Calu3 (cell line): Measurements from ENCODE around the gene TRIM63. TPM values are rescaled to one million over a fixed set of nuclear protein-coding genes. Genes with fewer than 3 reads are reported as not detected.

Experiments
- BruUV-seq: library from RNA; stranded (reverse); fragments of 400-500 nt; replicated peaks from 2 replicates; lab custom pipeline; 2021; lab: Mats Ljungman, UMichigan
- CTCF ChIA-PET: fragments of 300-600 bp; sonication (Branson Sonifier 250); formaldehyde crosslinking; loops from one replicate; lab custom pipeline; 2022; ENCODE audit warnings: antibody characterized with exemption; lab: Charles Lee
- DNase-seq: peaks from one replicate; pipeline ENCODE4 v3.0.0; 2022
- H3K27ac Mint-ChIP-seq: one replicate; pipeline ENCODE4 v1.8.0; 2022; ENCODE audit warnings: mixed read lengths; ENCODE audit not compliant: unreplicated experiment
- H3K27me3 Mint-ChIP-seq: one replicate; pipeline ENCODE4 v1.8.0; 2022; ENCODE audit warnings: mixed read lengths; ENCODE audit not compliant: unreplicated experiment
- H3K36me3 Mint-ChIP-seq: one replicate; pipeline ENCODE4 v1.8.0; 2022; ENCODE audit warnings: mild to moderate bottlenecking, moderate library complexity, mixed read lengths; ENCODE audit not compliant: insufficient read depth, unreplicated experiment
- H3K4me1 Mint-ChIP-seq: one replicate; pipeline ENCODE4 v1.8.0; 2022; ENCODE audit warnings: mild to moderate bottlenecking, low read depth, mixed read lengths; ENCODE audit not compliant: unreplicated experiment
- H3K4me3 Mint-ChIP-seq: one replicate; pipeline ENCODE4 v1.8.0; 2022; ENCODE audit warnings: mild to moderate bottlenecking, low read depth, moderate library complexity, mixed read lengths; ENCODE audit not compliant: unreplicated experiment
- H3K9me3 Mint-ChIP-seq: one replicate; pipeline ENCODE4 v1.8.0; 2022; ENCODE audit warnings: low read depth, mixed read lengths; ENCODE audit not compliant: unreplicated experiment
- intact Hi-C: fragments of 100-400 bp; cut with micrococcal nuclease; formaldehyde crosslinking; loops from one replicate; pipeline ENCODE4 v1.10.0; 2022; ENCODE audit not compliant: unreplicated experiment
- total RNA-seq: library from RNA; stranded (reverse); gene quantifications from 2 replicates; pipeline ENCODE4 v1.2.3, GENCODE V29; 2022
- TF ChIP-seq, protein P1 (sequence below): fragments of 200-600 bp; IDR thresholded peaks from one replicate; pipeline ENCODE4 v1.8.0; 2022; ENCODE audit warnings: antibody characterized with exemption; ENCODE audit not compliant: unreplicated experiment

The TRIM63 gene
- total RNA-seq, 1 experiment from 2014 or later: not detected

DNA sequence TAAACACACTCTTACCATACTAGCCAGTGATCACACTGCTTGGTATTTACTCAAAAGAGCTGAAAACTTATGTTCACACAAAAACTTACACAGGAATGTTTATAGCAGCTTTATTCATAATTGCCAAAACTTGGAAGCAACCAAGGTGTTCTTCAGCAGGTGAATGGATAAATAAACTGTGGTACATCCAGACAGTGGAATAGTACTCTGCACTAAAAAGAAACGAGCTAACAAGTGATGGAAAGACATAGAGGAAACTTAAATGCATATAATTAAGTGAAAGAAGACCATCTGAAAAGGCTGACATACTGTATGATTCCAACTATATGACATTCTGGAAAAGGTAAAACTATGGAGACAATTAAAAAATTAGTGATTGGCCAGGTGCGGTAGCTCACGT is 23.5 kb upstream of the TRIM63 start:
- TF ChIP-seq, protein P1, sequence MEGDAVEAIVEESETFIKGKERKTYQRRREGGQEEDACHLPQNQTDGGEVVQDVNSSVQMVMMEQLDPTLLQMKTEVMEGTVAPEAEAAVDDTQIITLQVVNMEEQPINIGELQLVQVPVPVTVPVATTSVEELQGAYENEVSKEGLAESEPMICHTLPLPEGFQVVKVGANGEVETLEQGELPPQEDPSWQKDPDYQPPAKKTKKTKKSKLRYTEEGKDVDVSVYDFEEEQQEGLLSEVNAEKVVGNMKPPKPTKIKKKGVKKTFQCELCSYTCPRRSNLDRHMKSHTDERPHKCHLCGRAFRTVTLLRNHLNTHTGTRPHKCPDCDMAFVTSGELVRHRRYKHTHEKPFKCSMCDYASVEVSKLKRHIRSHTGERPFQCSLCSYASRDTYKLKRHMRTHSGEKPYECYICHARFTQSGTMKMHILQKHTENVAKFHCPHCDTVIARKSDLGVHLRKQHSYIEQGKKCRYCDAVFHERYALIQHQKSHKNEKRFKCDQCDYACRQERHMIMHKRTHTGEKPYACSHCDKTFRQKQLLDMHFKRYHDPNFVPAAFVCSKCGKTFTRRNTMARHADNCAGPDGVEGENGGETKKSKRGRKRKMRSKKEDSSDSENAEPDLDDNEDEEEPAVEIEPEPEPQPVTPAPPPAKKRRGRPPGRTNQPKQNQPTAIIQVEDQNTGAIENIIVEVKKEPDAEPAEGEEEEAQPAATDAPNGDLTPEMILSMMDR: no peak
- Mint-ChIP-seq H3K4me1 (peaks cover 7% of the 10 kb centered on the region), H3K9me3 (no peaks in the 10 kb centered on the region), H3K4me3 (no peak overlapping the region), H3K27me3 (peaks cover 21% of the 10 kb centered on the region), H3K36me3 (no peaks in the 10 kb centered on the region), H3K27ac (no peak overlapping the region)
- intact Hi-C loops: no loop called here
- no peak for DNase-seq
- CTCF ChIA-PET: interaction anchor here (0.6 kb wide), 1 partner anchor 22 kb away, joined by 6 read pairs; no protein-coding TSS in a partner anchor
- no TSS peak for BruUV-seq

DNA sequence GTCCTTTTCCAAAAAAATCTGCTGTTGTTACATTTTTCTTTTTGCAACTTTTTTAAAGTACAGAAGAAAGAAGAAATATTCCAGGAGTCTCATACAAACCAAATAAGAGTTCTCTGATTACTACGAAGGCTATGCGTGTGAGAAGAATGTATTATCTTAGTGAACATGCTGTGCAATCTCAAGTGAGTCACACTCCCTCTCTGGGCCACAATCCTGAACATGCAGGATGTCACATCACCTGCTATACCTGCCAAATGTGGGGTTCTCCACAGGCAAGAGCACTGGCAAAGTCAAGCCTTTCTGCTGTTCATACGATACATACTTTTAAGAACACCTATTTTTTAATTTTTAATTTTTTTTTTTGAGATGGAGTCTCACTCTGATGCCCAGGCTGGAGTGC is 21.7 kb upstream of the TRIM63 start:
- intact Hi-C loops: no loop called here
- CTCF ChIA-PET: no interaction called here
- peaks cover 21% of the 10 kb centered on the region for H3K27me3 Mint-ChIP-seq
- no peaks in the 10 kb centered on the region for H3K9me3 Mint-ChIP-seq
- BruUV-seq: no TSS peak
- H3K27ac Mint-ChIP-seq: no peak overlapping the region
- H3K36me3 Mint-ChIP-seq: no peaks in the 10 kb centered on the region
- H3K4me1 Mint-ChIP-seq: peaks cover 12% of the 10 kb centered on the region
- DNase-seq: no peak
- no peak overlapping the region for H3K4me3 Mint-ChIP-seq
- TF ChIP-seq, protein P1: no peak

- DNase-seq: no peak
- CTCF ChIA-PET: no interaction called here
- H3K36me3 Mint-ChIP-seq: no peaks in the 10 kb centered on the region
- H3K4me1 Mint-ChIP-seq: peaks cover 12% of the 10 kb centered on the region
- no peaks in the 10 kb centered on the region for H3K27me3 Mint-ChIP-seq
- TF ChIP-seq, protein P1: no peak
- H3K4me3 Mint-ChIP-seq: no peak overlapping the region
- no peaks in the 10 kb centered on the region for H3K9me3 Mint-ChIP-seq
- BruUV-seq: no TSS peak
- H3K27ac Mint-ChIP-seq: no peak overlapping the region
- intact Hi-C loops: no loop called here
These were observed 17.4 kb upstream of the TRIM63 start for GRCh38 chr1:26084844-26085243.

GRCh38 chr1:26084091-26084561 is 16.7 kb upstream of the TRIM63 start:
- CTCF ChIA-PET: no interaction called here
- Mint-ChIP-seq H3K27me3 (no peaks in the 10 kb centered on the region), H3K4me1 (peaks cover 19% of the 10 kb centered on the region), H3K36me3 (no peaks in the 10 kb centered on the region), H3K9me3 (no peaks in the 10 kb centered on the region), H3K4me3 (no peak overlapping the region), H3K27ac (no peak overlapping the region)
- TF ChIP-seq, protein P1: no peak
- no peak for DNase-seq
- BruUV-seq: no TSS peak
- intact Hi-C loops: no loop called here
